Right hindlimb (tissue), 1 donor: ENCODE measurements around the gene ITCH.
A peak's percentile ranks its signal among the peaks of the same experiment; 100 is the strongest.

Experiments
- DNase-seq: peaks from one replicate; pipeline ENCODE4 v3.0.0-alpha.2; 2018

Gene ITCH

DNA sequence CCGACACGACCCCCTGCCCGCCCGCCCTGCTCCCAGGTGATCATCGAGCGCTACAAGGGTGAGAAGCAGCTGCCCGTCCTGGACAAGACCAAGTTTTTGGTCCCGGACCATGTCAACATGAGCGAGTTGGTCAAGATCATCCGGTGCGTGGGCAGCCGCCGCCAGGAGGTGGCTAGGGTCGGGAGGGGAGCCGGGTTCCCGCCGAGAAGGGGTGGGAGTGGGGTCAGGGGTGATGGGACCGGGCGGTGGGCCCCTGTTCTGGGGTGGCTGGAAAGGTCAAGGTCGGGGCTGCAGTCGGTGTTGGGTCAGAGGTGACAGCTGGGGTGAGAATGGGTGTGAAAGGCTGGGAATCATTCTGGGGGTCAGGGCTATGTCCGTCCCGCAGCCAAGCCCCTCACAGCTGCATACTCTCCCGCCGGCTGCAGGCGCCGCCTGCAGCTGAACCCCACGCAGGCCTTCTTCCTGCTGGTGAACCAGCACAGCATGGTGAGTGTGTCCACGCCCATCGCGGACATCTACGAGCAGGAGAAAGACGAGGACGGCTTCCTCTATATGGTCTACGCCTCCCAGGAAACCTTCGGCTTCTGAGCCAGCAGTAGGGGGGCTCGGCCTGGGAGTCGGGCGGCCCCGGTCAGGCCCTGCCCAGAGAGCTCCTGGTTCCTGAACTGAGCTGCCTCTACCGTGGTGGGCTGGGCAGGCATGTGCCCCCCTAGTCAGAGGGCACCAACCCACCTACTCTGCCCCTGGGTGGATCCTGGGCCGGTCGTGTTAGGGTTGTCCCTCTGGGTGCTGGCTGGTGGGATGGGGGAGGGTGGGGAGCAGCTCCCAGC is 196.5 kb downstream of the ITCH start:
- DNase-seq: peak; percentile 47

DNA sequence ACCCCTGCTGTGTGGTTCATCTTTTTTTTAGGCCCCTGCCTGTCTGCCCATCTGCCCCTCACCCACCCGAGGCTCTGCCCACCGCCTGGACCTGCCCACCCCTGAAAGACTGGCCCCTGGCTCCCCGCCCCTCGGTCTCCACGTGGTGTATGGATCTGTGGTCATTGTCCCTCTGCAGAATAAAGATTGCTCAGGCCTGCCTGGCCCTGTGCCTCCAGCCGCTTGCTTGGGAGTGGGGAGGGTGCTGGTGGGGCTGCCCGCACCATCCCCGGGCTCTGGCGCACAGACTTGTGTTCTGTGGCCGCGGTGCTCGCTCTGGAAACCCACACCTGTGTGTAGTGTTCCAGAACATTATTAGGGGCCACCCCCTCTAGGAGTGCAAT is 197.1 kb downstream of the ITCH start:
- DNase-seq: no peak

- no peak for DNase-seq
Observed at GRCh38 chr20:34560614-34561013, 197.5 kb downstream of the ITCH start.
